Neural cell (in vitro differentiated cells): Measurements from ENCODE around the gene KMO.

Experiments
- EP300 ChIP-seq: fragments of 450-650 bp; conservative IDR thresholded peaks from 2 replicates; pipeline ENCODE4 v1.6.1; 2014; ENCODE audit warnings: antibody characterized with exemption, mild to moderate bottlenecking, moderate library complexity; ENCODE audit not compliant: poor library complexity, severe bottlenecking
- EZH2 ChIP-seq: fragments of 200-600, 300-800 bp; shearing (Covaris generic), sonication (generic); IDR thresholded peaks from 2 replicates; pipeline ENCODE4 v1.6.1; 2014; ENCODE audit warnings: antibody characterized with exemption, low read length, borderline replicate concordance, mild to moderate bottlenecking; ENCODE audit not compliant: insufficient read depth, poor library complexity, severe bottlenecking
- MXI1 ChIP-seq: fragments of 450-650 bp; conservative IDR thresholded peaks from 2 replicates; pipeline ENCODE4 v1.6.1; 2014; ENCODE audit warnings: antibody characterized with exemption, mild to moderate bottlenecking; ENCODE audit not compliant: poor library complexity, severe bottlenecking
- POLR2AphosphoS5 ChIP-seq: IDR thresholded peaks from 2 replicates; pipeline ENCODE4 v1.6.1; 2012
- SMC3 ChIP-seq: fragments of 450-650 bp; conservative IDR thresholded peaks from 2 replicates; pipeline ENCODE4 v1.6.1; 2014; ENCODE audit warnings: antibody characterized with exemption, mild to moderate bottlenecking, moderate library complexity; ENCODE audit not compliant: poor library complexity
- TAF1 ChIP-seq: IDR thresholded peaks from 2 replicates; pipeline ENCODE4 v1.6.1; 2012; ENCODE audit warnings: low read depth
- TF ChIP-seq, protein P1 (sequence below): fragments of 450-650 bp; IDR thresholded peaks from 2 replicates; pipeline ENCODE4 v1.5.1; 2014; ENCODE audit warnings: antibody characterized with exemption, mild to moderate bottlenecking, moderate library complexity; ENCODE audit not compliant: poor library complexity, severe bottlenecking
- TF ChIP-seq, protein P2 (sequence below): IDR thresholded peaks from 2 replicates; pipeline ENCODE4 v1.6.1; 2012; ENCODE audit warnings: borderline replicate concordance

DNA sequence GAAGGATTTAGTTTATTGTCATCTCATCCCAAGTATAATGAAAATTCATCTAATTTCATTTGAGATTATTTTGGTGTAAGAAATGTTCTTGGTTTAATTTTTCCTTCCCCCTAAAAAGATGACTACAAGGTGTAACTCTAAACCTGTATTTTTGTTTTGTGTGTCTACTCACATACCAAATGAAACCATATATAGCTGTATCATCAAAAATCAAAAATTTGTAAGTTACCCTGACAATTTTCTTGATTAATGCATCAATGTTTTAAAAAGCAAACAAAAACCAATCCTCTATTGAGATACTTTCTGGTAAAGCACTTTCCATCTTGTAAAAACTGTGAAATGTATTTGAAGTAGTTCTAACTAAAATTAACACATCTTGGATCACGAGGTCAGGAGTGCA is 43.4 kb upstream of the KMO start:
- TF ChIP-seq, protein P1, sequence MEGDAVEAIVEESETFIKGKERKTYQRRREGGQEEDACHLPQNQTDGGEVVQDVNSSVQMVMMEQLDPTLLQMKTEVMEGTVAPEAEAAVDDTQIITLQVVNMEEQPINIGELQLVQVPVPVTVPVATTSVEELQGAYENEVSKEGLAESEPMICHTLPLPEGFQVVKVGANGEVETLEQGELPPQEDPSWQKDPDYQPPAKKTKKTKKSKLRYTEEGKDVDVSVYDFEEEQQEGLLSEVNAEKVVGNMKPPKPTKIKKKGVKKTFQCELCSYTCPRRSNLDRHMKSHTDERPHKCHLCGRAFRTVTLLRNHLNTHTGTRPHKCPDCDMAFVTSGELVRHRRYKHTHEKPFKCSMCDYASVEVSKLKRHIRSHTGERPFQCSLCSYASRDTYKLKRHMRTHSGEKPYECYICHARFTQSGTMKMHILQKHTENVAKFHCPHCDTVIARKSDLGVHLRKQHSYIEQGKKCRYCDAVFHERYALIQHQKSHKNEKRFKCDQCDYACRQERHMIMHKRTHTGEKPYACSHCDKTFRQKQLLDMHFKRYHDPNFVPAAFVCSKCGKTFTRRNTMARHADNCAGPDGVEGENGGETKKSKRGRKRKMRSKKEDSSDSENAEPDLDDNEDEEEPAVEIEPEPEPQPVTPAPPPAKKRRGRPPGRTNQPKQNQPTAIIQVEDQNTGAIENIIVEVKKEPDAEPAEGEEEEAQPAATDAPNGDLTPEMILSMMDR: no peak
- TF ChIP-seq POLR2AphosphoS5: no peak
- no peak for TF ChIP-seq EZH2
- no peak for TF ChIP-seq SMC3
- TF ChIP-seq, protein P2, sequence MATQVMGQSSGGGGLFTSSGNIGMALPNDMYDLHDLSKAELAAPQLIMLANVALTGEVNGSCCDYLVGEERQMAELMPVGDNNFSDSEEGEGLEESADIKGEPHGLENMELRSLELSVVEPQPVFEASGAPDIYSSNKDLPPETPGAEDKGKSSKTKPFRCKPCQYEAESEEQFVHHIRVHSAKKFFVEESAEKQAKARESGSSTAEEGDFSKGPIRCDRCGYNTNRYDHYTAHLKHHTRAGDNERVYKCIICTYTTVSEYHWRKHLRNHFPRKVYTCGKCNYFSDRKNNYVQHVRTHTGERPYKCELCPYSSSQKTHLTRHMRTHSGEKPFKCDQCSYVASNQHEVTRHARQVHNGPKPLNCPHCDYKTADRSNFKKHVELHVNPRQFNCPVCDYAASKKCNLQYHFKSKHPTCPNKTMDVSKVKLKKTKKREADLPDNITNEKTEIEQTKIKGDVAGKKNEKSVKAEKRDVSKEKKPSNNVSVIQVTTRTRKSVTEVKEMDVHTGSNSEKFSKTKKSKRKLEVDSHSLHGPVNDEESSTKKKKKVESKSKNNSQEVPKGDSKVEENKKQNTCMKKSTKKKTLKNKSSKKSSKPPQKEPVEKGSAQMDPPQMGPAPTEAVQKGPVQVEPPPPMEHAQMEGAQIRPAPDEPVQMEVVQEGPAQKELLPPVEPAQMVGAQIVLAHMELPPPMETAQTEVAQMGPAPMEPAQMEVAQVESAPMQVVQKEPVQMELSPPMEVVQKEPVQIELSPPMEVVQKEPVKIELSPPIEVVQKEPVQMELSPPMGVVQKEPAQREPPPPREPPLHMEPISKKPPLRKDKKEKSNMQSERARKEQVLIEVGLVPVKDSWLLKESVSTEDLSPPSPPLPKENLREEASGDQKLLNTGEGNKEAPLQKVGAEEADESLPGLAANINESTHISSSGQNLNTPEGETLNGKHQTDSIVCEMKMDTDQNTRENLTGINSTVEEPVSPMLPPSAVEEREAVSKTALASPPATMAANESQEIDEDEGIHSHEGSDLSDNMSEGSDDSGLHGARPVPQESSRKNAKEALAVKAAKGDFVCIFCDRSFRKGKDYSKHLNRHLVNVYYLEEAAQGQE: no peak
- no peak for TF ChIP-seq TAF1
- TF ChIP-seq MXI1: no peak
- no peak for TF ChIP-seq EP300
